Measurements from ENCODE around the gene TRA2B. TPM values are rescaled to one million over a fixed set of nuclear protein-coding genes. Genes with fewer than 3 reads are reported as not detected.
"Not testable (repeated sequence)": the region's sequence is repeated elsewhere in the genome, so short reads cannot be mapped to it uniquely, and the experiment has no call there.

TRA2B gene
- total RNA-seq, 2 experiments from 2014 or later: 194 to 195 TPM

DNA sequence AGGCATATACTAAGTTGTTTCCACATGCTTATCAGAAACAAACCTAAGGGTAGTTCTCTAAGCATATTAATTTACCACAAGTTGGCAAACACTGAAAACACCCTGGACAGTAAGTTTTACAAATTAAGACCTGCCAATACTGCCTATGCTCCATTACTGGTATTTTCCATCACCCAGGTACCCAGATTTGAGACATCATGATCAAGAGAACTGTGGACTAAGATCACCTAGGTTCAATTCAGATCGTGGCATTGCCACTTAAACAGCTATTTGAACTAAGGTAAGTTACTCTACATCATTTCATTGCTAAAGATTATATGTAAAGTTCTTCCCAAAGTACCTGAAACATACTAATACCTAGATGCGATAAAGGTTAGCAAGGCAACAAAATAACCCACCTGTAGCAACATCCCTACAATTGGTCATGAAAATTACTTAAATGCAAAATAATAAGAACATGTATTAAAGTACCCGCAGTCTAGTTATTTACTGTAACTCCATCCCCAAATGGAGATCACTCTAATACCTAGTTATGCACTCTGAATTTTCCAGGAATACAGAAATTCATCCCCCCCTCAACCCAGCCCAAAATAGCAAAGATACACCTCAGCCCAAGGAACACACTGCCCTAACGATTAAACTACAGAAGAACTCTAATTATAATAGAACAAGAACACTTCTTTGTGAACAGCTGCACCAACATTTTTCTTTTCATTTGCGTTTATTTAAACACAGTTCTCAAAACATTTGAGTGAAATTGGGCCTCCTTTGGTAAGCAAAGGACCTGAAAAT, 21.6 kb downstream of the TRA2B start:
- Mint-ChIP-seq H3K4me1 (peaks cover 1% of the 10 kb centered on the region), H3K36me3 (ENCODE audit: low read depth) (peaks cover 72% of the 10 kb centered on the region), H3K4me3 (no peak overlapping the region), H3K9me3 (no peaks in the 10 kb centered on the region), H3K27me3 (no peaks in the 10 kb centered on the region), H3K27ac (no peak overlapping the region)
- POLR2A ChIA-PET: interaction anchor here (3.1 to 11.9 kb wide), 3 partner anchors 11 to 21 kb away, joined by 17 to 113 read pairs (median 44); partner anchors contain the start of gene TRA2B
- no peak for DNase-seq
- CTCF ChIA-PET: no interaction called here

DNA sequence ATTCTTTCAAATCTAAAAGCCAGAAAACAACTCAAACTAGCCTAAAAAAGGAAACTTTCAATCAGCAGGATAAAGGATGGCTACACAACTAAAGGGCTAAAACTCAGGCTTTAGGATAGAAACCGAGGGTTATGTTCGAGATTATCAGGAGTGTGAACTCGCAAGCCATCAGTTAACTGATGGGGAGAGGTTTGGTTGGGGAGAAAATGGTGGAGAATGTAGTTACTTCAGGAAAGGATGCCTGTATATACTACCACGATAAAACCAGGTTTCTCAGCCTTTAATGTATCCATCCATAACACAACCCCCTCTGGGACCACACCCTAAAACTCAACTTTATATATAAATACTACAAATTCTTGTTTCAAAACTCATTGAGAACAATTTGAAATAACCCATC, 22.2 kb downstream of the TRA2B start:
- no peaks in the 10 kb centered on the region for H3K9me3 Mint-ChIP-seq
- H3K27ac Mint-ChIP-seq: no peak overlapping the region
- DNase-seq: no peak
- no peaks in the 10 kb centered on the region for H3K4me1 Mint-ChIP-seq
- peaks cover 67% of the 10 kb centered on the region for H3K36me3 Mint-ChIP-seq (ENCODE audit: low read depth)
- POLR2A ChIA-PET: interaction anchor here (5.0 to 11.9 kb wide), 3 partner anchors 11 to 21 kb away, joined by 39 to 113 read pairs (median 44); partner anchors contain the start of gene TRA2B
- H3K4me3 Mint-ChIP-seq: no peak overlapping the region
- CTCF ChIA-PET: no interaction called here
- no peaks in the 10 kb centered on the region for H3K27me3 Mint-ChIP-seq

DNA sequence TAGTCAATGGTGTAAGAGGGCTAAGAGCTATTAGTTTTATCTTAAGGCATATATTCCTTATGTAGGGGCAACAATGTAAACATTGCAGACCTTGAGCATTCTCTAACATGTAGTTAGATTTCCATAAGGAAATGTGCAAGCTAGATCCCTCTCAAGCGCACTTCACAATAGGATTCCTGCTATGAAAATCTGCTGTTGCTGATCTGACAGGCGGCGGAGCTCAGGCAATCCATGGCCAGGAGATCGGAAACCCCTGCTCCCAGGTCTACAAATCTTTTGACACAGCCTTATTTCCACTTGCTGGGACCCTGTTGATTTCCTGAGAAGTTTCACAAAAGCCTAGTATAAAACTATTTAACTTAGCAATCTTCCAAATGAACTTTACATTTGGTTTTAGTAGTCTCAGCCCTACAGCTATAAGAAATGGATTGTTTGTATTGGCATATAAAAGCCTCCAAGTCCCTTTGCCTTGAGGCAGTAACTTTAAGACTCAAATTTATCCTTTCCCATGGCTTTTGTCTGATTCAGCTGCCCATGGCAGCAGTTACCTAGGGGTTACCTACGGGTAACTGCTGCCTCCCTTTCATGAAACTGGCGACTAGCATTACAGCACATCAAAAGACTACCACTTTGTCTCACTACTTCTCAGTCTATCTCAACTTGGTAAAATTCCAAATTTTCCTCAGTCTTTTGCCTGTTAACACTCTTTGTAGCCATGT, 22.7 kb downstream of the TRA2B start:
- Mint-ChIP-seq H3K4me3 (no peak overlapping the region), H3K9me3 (no peaks in the 10 kb centered on the region), H3K27me3 (no peaks in the 10 kb centered on the region), H3K36me3 (ENCODE audit: low read depth) (peaks cover 63% of the 10 kb centered on the region), H3K4me1 (no peaks in the 10 kb centered on the region), H3K27ac (no peak overlapping the region)
- no peak for DNase-seq
- ChIA-PET CTCF (interaction anchor here (1.4 kb wide), 1 partner anchor 29 kb away, joined by 7 read pairs; no protein-coding TSS in a partner anchor), POLR2A (interaction anchor here (0.6 to 11.9 kb wide), 7 partner anchors 8 to 1021 kb away, joined by 3 to 113 read pairs (median 4); partner anchors contain the start of gene TRA2B)

DNA sequence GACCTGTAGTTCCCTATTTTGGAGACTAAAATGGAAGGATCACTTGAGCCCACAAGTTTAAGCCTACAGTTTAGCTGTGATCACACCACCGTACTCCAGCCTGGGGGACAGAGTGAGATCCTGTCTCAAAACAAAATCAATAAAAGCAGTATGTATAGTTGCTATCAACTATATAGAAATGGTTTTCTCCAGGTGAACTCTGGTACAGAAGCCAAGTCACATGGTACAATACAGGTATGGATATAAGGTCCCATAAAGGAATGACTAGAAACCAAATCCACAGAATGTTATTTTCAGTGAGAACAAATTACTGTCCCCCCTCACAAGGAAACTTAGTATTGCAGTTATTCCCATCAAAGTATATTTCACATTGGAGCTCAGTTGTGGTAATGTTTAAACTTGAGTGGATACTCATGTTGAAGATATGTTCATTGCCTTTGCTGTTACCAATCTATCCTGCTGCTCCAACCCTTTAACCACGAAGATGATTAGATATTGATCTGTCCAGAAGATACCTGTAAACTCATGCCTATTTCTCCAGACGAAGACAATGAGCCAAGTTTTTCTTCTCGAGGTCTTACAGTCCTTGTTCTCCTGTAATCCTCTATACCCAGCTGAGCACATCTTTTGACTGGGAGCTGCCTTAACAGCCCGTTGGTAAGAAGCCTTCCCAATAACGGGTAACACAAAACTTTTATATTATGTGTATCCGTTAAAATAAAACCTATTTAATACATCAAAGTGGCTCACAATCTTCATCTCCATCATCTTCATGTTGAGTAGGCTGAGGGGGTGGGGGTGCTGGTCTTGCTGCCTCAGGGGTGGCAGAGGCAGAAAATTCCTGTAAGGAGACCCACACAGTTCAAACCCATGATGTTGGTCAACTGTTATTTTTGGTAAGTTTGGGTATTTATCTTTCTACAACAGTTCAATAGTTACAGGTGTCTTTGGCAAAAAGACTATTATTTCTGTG, 24.6 kb downstream of the TRA2B start:
- Mint-ChIP-seq H3K4me1 (no peaks in the 10 kb centered on the region), H3K4me3 (no peak overlapping the region), H3K27me3 (no peaks in the 10 kb centered on the region), H3K27ac (no peak overlapping the region), H3K9me3 (no peaks in the 10 kb centered on the region), H3K36me3 (ENCODE audit: low read depth) (peaks cover 46% of the 10 kb centered on the region)
- CTCF ChIA-PET: interaction anchor here (0.9 to 1.1 kb wide), 2 partner anchors 10 to 30 kb away, joined by 3 to 4 read pairs; no protein-coding TSS in a partner anchor
- POLR2A ChIA-PET: interaction anchor here (0.6 to 11.9 kb wide), 9 partner anchors 9 to 698 kb away, joined by 3 to 113 read pairs (median 4); partner anchors contain the start of gene TRA2B
- DNase-seq: no peak

DNA sequence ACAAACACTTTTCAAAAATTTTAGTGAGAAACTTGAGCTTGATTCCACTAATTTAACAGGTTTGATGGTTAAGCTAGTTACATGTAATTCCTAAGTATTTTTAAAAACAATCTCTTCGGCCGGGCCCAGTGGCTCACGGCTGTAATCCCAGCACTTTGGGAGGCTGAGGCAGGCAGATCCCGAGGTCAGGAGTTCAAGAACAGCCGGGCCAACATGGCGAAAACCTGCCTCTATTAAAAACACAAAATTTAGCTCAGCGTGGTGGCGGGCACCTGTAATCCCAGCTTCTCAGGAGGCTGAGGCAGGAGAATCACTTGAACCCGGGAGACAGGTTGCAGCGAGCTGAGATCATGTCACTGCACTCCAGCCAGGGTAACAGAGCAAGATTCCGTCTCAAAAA, 25.3 kb downstream of the TRA2B start:
- Mint-ChIP-seq H3K9me3 (no peaks in the 10 kb centered on the region), H3K4me1 (no peaks in the 10 kb centered on the region), H3K4me3 (no peak overlapping the region), H3K36me3 (ENCODE audit: low read depth) (peaks cover 39% of the 10 kb centered on the region), H3K27ac (no peak overlapping the region), H3K27me3 (no peaks in the 10 kb centered on the region)
- DNase-seq: no peak
- ChIA-PET CTCF (interaction anchor here (0.7 to 2.1 kb wide), 2 partner anchors 31 to 43 kb away, joined by 3 to 12 read pairs; no protein-coding TSS in a partner anchor), POLR2A (interaction anchor here (0.6 to 11.9 kb wide), 6 partner anchors 9 to 113 kb away, joined by 3 to 113 read pairs (median 32); partner anchors contain the start of gene TRA2B)

DNA sequence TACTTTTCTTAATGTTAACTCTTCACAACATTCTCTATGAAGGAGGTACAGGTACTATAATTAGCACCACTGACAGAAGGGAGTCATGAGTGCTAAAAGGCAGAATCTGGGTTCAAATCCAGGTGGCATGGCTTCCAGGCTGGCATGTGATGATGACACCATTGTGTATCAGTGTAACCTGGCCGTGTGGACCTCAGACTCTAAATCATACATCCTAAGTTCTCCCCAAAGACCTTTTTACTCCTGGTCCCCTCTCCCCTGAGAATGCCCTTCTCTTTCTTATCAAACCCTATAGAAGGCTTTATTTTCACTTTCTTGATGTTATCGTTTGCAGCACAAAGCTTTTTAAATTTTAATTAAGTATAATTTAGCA, 26.8 kb downstream of the TRA2B start:
- peaks cover 24% of the 10 kb centered on the region for H3K36me3 Mint-ChIP-seq (ENCODE audit: low read depth)
- DNase-seq, H3K9me3 Mint-ChIP-seq, H3K4me3 Mint-ChIP-seq, H3K4me1 Mint-ChIP-seq, H3K27ac Mint-ChIP-seq, H3K27me3 Mint-ChIP-seq: not testable (repeated sequence)
- ChIA-PET POLR2A (interaction anchor here (1.9 to 11.9 kb wide), 5 partner anchors 11 to 32 kb away, joined by 4 to 113 read pairs (median 39); partner anchors contain the start of gene TRA2B), CTCF (interaction anchor here (2.1 kb wide), 1 partner anchor 32 kb away, joined by 12 read pairs; no protein-coding TSS in a partner anchor)

DNA sequence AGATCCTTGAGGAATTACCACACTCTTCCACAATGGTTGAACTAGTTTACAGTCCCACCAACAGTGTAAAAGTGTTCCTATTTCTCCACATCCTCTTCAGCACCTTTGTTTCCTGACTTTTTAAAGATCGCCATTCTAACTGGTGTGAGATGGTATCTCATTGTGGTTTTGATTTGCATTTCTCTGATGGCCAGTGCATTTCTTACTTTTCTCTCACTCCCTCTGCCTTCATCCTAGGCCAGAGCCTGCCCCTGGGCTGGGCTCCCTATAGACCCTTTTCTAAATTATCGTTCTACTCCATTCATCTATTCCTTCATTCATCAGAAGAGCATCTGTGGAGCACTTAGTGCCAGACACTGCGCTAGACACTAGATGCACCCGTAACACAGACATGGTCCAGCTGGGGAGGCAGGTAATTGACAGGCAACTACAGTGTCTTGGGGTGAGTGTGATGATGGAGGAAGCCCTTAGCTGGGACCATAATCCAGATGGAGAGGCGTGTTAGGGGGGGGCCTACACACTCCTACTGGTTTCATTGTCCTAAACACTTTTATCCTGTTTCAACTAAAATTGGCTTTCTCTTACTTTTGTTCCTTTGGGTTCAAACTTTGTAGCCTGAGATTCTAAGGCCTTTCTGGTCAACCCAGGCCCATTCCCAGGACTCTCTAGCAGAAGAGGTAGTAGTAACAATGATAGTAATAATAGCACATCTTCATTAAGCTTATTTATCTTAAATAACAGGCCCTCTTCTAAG, 27.3 kb downstream of the TRA2B start:
- not testable (repeated sequence) for H3K4me1 Mint-ChIP-seq, H3K27me3 Mint-ChIP-seq, DNase-seq, H3K4me3 Mint-ChIP-seq, H3K27ac Mint-ChIP-seq, H3K9me3 Mint-ChIP-seq
- CTCF ChIA-PET: interaction anchor here (2.1 kb wide), 1 partner anchor 33 kb away, joined by 12 read pairs; no protein-coding TSS in a partner anchor
- peaks cover 20% of the 10 kb centered on the region for H3K36me3 Mint-ChIP-seq (ENCODE audit: low read depth)
- POLR2A ChIA-PET: interaction anchor here (1.9 to 11.9 kb wide), 5 partner anchors 11 to 32 kb away, joined by 4 to 113 read pairs (median 39); partner anchors contain the start of gene TRA2B

DNA sequence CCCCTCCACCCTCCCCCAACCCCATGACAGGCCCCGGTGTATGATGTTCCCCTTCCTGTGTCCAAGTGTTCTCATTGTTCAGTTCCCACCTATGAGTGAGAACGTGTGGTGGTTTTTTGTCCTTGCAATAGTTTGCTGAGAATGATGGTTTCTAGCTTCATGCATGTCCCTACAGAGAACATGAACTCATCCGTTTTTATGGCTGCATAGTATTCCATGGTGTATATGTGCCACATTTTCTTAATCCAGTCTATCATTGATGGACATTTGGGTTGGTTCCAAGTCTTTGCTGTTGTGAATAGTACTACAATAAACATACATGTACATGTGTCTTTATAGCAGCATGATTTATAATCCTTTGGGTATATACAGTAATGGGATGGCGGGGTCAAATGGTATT, 27.9 kb downstream of the TRA2B start:
- H3K4me3 Mint-ChIP-seq, H3K27me3 Mint-ChIP-seq, H3K27ac Mint-ChIP-seq, H3K4me1 Mint-ChIP-seq, DNase-seq, H3K9me3 Mint-ChIP-seq: not testable (repeated sequence)
- ChIA-PET POLR2A (interaction anchor here (11.9 kb wide), 1 partner anchor 17 kb away, joined by 113 read pairs; no protein-coding TSS in a partner anchor), CTCF (interaction anchor here (1.4 kb wide), 1 partner anchor 33 kb away, joined by 4 read pairs; no protein-coding TSS in a partner anchor)
- H3K36me3 Mint-ChIP-seq (ENCODE audit: low read depth): peaks cover 14% of the 10 kb centered on the region

DNA sequence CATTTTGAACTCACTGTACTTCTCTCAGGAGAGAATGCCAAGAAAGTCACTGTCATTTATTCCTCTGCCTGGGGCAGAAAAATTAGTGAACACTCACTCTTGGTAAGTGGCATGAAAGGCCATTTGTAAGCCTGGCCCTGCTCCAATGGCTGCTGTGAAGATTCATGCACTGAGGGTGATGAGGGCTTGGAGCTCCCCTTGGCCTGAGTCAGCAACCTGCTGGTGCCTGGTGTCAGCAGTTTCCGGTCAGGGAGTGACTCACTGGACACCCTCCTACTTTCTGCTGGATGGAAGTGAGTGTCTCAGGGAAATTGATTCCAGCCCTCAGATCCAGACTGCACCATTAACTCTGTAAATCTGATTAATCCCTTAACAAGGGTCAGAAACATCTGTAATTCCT, 37.6 kb downstream of the TRA2B start:
- Mint-ChIP-seq H3K27me3 (peaks cover 16% of the 10 kb centered on the region), H3K4me3 (no peak overlapping the region), H3K9me3 (no peaks in the 10 kb centered on the region), H3K27ac (no peak overlapping the region), H3K4me1 (no peaks in the 10 kb centered on the region), H3K36me3 (ENCODE audit: low read depth) (no peaks in the 10 kb centered on the region)
- ChIA-PET POLR2A (no interaction called here), CTCF (no interaction called here)
- DNase-seq: no peak

DNA sequence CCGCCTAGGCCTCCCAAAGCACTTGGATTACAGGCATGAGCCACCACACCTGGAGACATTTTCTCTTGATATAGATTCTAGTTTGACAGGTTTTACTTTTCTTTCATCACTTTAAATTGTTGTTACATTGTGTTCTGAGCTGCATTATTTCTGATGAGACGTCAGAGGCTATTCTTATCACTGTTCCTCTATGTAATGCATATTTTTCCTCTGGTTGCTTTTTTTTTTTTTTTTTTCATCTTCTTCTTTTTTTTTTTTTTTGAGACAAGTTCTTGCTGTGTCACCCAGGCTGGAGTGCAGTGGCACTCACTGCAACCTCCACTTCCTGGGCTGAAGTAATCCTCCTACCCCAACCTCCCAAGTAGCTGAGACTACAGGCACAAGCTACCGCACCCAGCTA, 41.2 kb downstream of the TRA2B start:
- CTCF ChIA-PET: no interaction called here

DNA sequence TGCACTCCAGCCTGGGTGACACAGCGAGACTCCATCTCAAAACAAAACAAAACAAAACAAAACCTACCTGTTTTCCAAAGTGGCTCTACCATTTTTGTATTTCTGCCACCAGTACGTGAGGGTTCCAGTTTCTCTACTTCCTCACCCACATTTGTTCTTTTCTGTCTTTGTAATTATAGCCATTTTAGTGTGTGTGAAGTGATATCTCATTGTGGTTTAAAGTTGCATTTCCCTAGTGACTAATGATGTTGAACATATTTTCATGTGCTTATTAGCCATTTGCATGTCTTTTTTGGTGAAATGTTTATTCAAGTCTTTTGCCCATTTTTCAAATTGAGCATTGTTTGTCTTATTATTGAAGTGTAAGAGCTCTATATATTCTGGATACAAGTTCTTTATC, 50.7 kb downstream of the TRA2B start:
- H3K36me3 Mint-ChIP-seq (ENCODE audit: low read depth): no peaks in the 10 kb centered on the region
- H3K27ac Mint-ChIP-seq: no peak overlapping the region
- H3K9me3 Mint-ChIP-seq: no peaks in the 10 kb centered on the region
- no peaks in the 10 kb centered on the region for H3K4me1 Mint-ChIP-seq
- DNase-seq: no peak
- ChIA-PET CTCF (no interaction called here), POLR2A (no interaction called here)
- no peak overlapping the region for H3K4me3 Mint-ChIP-seq
- H3K27me3 Mint-ChIP-seq: peaks cover 9% of the 10 kb centered on the region

More for the DNA sequence above, 41.2 kb downstream of the TRA2B start:
- Mint-ChIP-seq H3K4me1 (no peaks in the 10 kb centered on the region), H3K4me3 (no peak overlapping the region), H3K27me3 (peaks cover 14% of the 10 kb centered on the region), H3K27ac (no peak overlapping the region), H3K36me3 (ENCODE audit: low read depth) (no peaks in the 10 kb centered on the region), H3K9me3 (no peaks in the 10 kb centered on the region)
- DNase-seq: no peak
- POLR2A ChIA-PET: no interaction called here

DNA sequence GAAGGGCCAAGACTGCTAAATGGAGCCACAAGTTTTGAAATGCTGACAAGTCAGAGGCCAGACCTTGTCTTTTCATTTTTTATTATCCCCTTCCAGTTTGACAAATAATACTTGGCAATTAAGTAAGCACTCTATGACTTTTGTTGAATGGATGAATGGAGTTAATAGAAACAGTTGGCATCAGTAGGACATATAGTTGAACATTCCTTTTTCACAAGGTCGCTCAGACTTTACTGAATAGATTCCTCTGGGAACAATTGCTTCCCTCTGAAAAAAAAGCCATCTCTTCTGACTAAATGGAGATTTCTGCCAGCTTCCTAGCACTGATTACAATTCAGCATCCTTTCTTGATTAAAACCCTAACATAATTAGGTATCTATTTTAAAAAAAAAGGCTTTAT, 53.2 kb downstream of the TRA2B start:
- DNase-seq: no peak
- no peak overlapping the region for H3K27ac Mint-ChIP-seq
- peaks cover 15% of the 10 kb centered on the region for H3K27me3 Mint-ChIP-seq
- no peak overlapping the region for H3K4me3 Mint-ChIP-seq
- no peaks in the 10 kb centered on the region for H3K36me3 Mint-ChIP-seq (ENCODE audit: low read depth)
- POLR2A ChIA-PET: no interaction called here
- no peaks in the 10 kb centered on the region for H3K4me1 Mint-ChIP-seq
- CTCF ChIA-PET: no interaction called here
- H3K9me3 Mint-ChIP-seq: no peaks in the 10 kb centered on the region

Data from activated CD4-positive, alpha-beta memory T cell treated with anti-CD3 and anti-CD28 coated beads, Interleukin-2, amount 10 ng/mL, durations not matched to agents 7 days and 5 days (primary cell).